K562 (cell line): ENCODE data around the gene PIK3R1.

Experiments
- BRCA1 ChIP-seq, 2 experiments: fragments of 450-650 bp in 1 of 2; sonication (generic) in 1 of 2; formaldehyde crosslinking in 1 of 2; IDR thresholded peaks; 2 replicates each; pipeline versions ENCODE4 v1.5.0 to v1.6.1; 2017 to 2020; ENCODE audit warnings: mild to moderate bottlenecking in 1 of 2, missing genetic modification reagents in 1 of 2
- E2F1 ChIP-seq: sonication (generic); formaldehyde crosslinking; IDR thresholded peaks from 2 replicates; pipeline ENCODE4 v1.8.1; 2023; ENCODE audit warnings: mild to moderate bottlenecking, missing genetic modification reagents, moderate library complexity
- NUFIP1 ChIP-seq: fragments of 450-650 bp; IDR thresholded peaks from 2 replicates; pipeline ENCODE4 v1.6.1; 2018; ENCODE audit not compliant: partially characterized antibody
- POLR2AphosphoS5 ChIP-seq: IDR thresholded peaks from 2 replicates; pipeline ENCODE4 v1.6.1; 2011; ENCODE audit warnings: mild to moderate bottlenecking, low read depth, low read length, moderate library complexity; ENCODE audit not compliant: control insufficient read depth, insufficient read depth
- SETDB1 ChIP-seq: IDR thresholded peaks from one replicate; pipeline ENCODE4 v1.6.1; 2012; ENCODE audit warnings: low read length, control low read depth, inconsistent platforms
- SIN3B ChIP-seq: fragments of 450-650 bp; IDR thresholded peaks from 2 replicates; pipeline ENCODE4 v1.6.1; 2017; ENCODE audit warnings: low read depth, mild to moderate bottlenecking, moderate library complexity
- ZNF253 ChIP-seq: fragments of 250-450 bp; sonication (Bioruptor Pico); conservative IDR thresholded peaks from 2 replicates; pipeline ENCODE4 v1.6.1; 2021; ENCODE audit warnings: mild to moderate bottlenecking
- ZNF561 ChIP-seq: fragments of 450-650 bp; formaldehyde crosslinking; conservative IDR thresholded peaks from 2 replicates; pipeline ENCODE4 v1.4.0; 2020; ENCODE audit warnings: mild to moderate bottlenecking, moderate library complexity
- TF ChIP-seq, protein P1 (sequence below), 3 experiments: IDR thresholded peaks in 2 of 3; conservative IDR thresholded peaks in 1 of 3; 2 replicates each; pipeline ENCODE4 v1.5.1; 2011 to 2012; ENCODE audit warnings: low read length in 3 of 3, mild to moderate bottlenecking in 3 of 3, control low read depth in 2 of 3, improper control_type of control experiment in 1 of 3, inconsistent platforms in 1 of 3, low read depth in 1 of 3, mixed read lengths in 1 of 3, moderate library complexity in 1 of 3; ENCODE audit not compliant: insufficient read depth in 2 of 3

- TF ChIP-seq SETDB1 = no peak
- TF ChIP-seq E2F1 (CRISPR knock-in tag) = no peak
- TF ChIP-seq, protein P1, sequence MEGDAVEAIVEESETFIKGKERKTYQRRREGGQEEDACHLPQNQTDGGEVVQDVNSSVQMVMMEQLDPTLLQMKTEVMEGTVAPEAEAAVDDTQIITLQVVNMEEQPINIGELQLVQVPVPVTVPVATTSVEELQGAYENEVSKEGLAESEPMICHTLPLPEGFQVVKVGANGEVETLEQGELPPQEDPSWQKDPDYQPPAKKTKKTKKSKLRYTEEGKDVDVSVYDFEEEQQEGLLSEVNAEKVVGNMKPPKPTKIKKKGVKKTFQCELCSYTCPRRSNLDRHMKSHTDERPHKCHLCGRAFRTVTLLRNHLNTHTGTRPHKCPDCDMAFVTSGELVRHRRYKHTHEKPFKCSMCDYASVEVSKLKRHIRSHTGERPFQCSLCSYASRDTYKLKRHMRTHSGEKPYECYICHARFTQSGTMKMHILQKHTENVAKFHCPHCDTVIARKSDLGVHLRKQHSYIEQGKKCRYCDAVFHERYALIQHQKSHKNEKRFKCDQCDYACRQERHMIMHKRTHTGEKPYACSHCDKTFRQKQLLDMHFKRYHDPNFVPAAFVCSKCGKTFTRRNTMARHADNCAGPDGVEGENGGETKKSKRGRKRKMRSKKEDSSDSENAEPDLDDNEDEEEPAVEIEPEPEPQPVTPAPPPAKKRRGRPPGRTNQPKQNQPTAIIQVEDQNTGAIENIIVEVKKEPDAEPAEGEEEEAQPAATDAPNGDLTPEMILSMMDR (IDR thresholded peaks at IDR 0.05 in 2 of 3, conservative IDR thresholded peaks at IDR 0.05 in 1 of 3; ENCODE audit: insufficient read depth in 2 of 3, low read depth in 1 of 3, low read length in 3 of 3) = no peak
- TF ChIP-seq BRCA1 (IDR thresholded peaks at IDR 0.05) = no peak
- TF ChIP-seq BRCA1 (CRISPR knock-in tag; IDR thresholded peaks at IDR 0.05) = no peak
- no peak for TF ChIP-seq POLR2AphosphoS5
- TF ChIP-seq NUFIP1 = no peak
- no peak for TF ChIP-seq ZNF253
- TF ChIP-seq ZNF561 (CRISPR knock-in tag) = no peak
- no peak for TF ChIP-seq SIN3B
Observed at GRCh38 chr5:68269820-68270219, 54.3 kb downstream of the PIK3R1 start.
